ENCODE results near the gene FKRP.

FKRP gene

GRCh38 chr19:46786236-46787039 lies 40.6 kb downstream of the FKRP start:
- Histone ChIP-seq H3K36me3 (ENCODE audit: control insufficient read depth, insufficient read depth, low read length) (peaks cover 26% of the 10 kb centered on the region), H3K9me3 (ENCODE audit: control insufficient read depth, insufficient read depth, low read length) (no peaks in the 10 kb centered on the region), H3K4me3 (ENCODE audit: low read depth, low read length) (peak overlapping the region; percentile 99), H3K27me3 (ENCODE audit: control insufficient read depth, insufficient read depth, low read length) (peaks cover 3% of the 10 kb centered on the region), H3K4me1 (ENCODE audit: control insufficient read depth, insufficient read depth, low read length) (peaks cover 16% of the 10 kb centered on the region), H3K9ac (ENCODE audit: low read depth, low read length) (peak overlapping the region; percentile 94)

DNA sequence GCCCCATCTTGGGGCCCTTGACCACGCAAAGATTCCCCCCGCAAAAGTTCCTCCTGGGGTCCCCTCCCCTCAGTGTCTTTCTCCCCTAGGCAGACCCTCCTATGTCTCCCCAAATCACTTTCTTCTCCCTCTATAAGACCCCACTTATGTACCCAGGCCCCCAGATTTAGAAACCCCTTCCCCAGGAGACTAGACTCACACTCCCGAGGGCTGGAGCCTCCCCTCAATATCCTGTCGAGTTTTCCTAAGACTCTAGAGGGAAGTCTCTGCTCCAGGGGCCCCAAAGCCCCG lies 41.1 kb downstream of the FKRP start:
- Histone ChIP-seq H3K9me3 (ENCODE audit: control insufficient read depth, insufficient read depth, low read length) (no peaks in the 10 kb centered on the region), H3K27me3 (ENCODE audit: control insufficient read depth, insufficient read depth, low read length) (peaks cover 3% of the 10 kb centered on the region), H3K4me1 (ENCODE audit: control insufficient read depth, insufficient read depth, low read length) (peaks cover 16% of the 10 kb centered on the region), H3K9ac (ENCODE audit: low read depth, low read length) (peak overlapping the region; percentile 94), H3K36me3 (ENCODE audit: control insufficient read depth, insufficient read depth, low read length) (peaks cover 21% of the 10 kb centered on the region), H3K4me3 (ENCODE audit: low read depth, low read length) (peak overlapping the region; percentile 99)

- peaks cover 17% of the 10 kb centered on the region for H3K36me3 ChIP-seq (ENCODE audit: control insufficient read depth, insufficient read depth, low read length)
- H3K4me3 ChIP-seq (ENCODE audit: low read depth, low read length): peak overlapping the region; percentile 99
- H3K9me3 ChIP-seq (ENCODE audit: control insufficient read depth, insufficient read depth, low read length): no peaks in the 10 kb centered on the region
- H3K9ac ChIP-seq (ENCODE audit: low read depth, low read length): peak overlapping the region; percentile 94
- H3K27me3 ChIP-seq (ENCODE audit: control insufficient read depth, insufficient read depth, low read length): peaks cover 3% of the 10 kb centered on the region
- H3K4me1 ChIP-seq (ENCODE audit: control insufficient read depth, insufficient read depth, low read length): peaks cover 16% of the 10 kb centered on the region
These were observed 41.7 kb downstream of the FKRP start for GRCh38 chr19:46787331-46788261.

DNA sequence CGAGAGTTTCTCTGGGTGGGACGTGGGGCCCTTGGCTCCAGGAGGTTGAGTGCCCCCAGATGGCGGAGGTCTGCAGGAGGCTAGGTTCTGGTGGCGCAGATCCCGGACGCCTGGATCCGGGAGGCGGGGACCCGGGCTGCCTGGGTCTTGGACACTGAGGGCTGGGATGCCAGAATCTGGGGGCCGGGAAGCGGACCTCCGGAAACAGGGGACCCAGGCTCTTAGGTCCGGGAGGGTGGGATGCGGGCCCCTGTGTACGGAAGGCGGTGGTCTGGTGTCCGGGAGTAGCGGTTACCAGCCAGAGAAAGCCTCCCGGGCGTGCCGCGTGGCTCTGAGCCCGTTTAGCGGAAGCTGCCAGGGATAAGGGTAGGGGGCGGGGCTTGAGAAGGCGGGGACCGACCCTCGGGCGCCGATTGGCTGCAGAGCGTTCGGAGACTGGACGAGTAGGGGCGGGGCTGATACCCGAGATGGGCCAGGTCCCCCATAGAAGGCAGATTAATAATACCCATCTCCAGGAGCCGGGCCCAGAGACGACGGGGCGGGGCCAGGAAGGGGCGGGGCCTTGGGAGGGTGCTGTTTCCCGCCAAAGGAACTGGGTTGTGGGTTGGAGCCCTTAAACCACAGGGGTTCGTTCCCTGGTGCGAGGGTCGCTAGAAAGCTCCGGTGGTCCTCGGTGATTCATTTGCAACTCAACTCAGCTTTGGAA lies 42.6 kb downstream of the FKRP start, which contains the start of gene SLC1A5:
TSS of gene SLC1A5 (minus strand) at position 333 of the 706 bp plus-strand sequence. CDS start 629 bp downstream, outside the sequence.
- peak within 1 kb of the TSS; percentile 99 for H3K4me3 ChIP-seq (ENCODE audit: low read depth, low read length)
- H3K4me1 ChIP-seq (ENCODE audit: control insufficient read depth, insufficient read depth, low read length): peaks cover 16% of the 10 kb centered on the region
- no peaks in the 10 kb centered on the region for H3K9me3 ChIP-seq (ENCODE audit: control insufficient read depth, insufficient read depth, low read length)
- peaks cover 10% of the 10 kb centered on the region for H3K36me3 ChIP-seq (ENCODE audit: control insufficient read depth, insufficient read depth, low read length)
- H3K9ac ChIP-seq (ENCODE audit: low read depth, low read length): peak within 1 kb of the TSS; percentile 94
- H3K27me3 ChIP-seq (ENCODE audit: control insufficient read depth, insufficient read depth, low read length): peaks cover 3% of the 10 kb centered on the region

DNA sequence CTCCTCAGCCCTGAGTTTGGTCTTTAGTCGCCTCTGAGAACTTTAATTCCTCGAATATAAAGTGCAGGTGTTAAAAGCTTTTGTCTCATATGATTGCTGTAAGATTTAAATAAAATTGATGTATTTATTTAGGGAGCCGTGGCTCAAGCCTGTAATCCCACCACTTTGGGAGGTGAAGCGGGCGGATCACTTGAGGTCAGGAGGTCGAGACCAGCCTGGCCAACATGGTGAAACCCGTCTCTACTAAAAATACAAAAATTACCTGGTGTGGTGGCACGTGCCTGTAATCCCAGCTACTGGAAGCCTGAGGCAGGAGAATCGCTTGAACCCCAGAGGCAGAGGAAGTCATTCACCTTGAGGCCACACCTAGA lies 43.1 kb downstream of the FKRP start:
- Histone ChIP-seq H3K4me1 (ENCODE audit: control insufficient read depth, insufficient read depth, low read length) (peaks cover 11% of the 10 kb centered on the region), H3K9me3 (ENCODE audit: control insufficient read depth, insufficient read depth, low read length) (no peaks in the 10 kb centered on the region), H3K36me3 (ENCODE audit: control insufficient read depth, insufficient read depth, low read length) (peaks cover 8% of the 10 kb centered on the region), H3K27me3 (ENCODE audit: control insufficient read depth, insufficient read depth, low read length) (peaks cover 3% of the 10 kb centered on the region), H3K4me3 (ENCODE audit: low read depth, low read length) (no peak overlapping the region), H3K9ac (ENCODE audit: low read depth, low read length) (no peak overlapping the region)

DNA sequence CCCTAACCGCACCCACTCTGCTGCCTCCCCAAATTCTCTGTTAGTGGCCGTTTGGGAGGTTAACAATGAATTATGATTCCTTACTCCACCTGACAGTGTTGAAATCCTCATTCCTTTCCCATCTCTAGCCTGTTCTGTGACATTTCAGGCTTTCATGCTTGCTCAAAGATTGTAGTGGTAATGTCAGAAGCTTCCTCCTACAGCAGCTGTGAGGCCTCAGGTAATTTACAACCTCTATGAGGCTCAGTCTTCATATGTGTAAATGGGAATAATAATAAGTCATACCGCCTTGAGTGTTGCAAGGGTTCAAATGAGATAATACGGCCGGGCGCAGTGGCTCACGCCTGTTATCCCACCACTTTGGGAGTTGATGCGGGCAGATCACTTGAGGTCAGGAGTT lies 43.5 kb downstream of the FKRP start:
- no peak overlapping the region for H3K4me3 ChIP-seq (ENCODE audit: low read depth, low read length)
- peaks cover 8% of the 10 kb centered on the region for H3K36me3 ChIP-seq (ENCODE audit: control insufficient read depth, insufficient read depth, low read length)
- H3K9me3 ChIP-seq (ENCODE audit: control insufficient read depth, insufficient read depth, low read length): no peaks in the 10 kb centered on the region
- H3K4me1 ChIP-seq (ENCODE audit: control insufficient read depth, insufficient read depth, low read length): peaks cover 7% of the 10 kb centered on the region
- H3K27me3 ChIP-seq (ENCODE audit: control insufficient read depth, insufficient read depth, low read length): peaks cover 3% of the 10 kb centered on the region
- H3K9ac ChIP-seq (ENCODE audit: low read depth, low read length): no peak overlapping the region

DNA sequence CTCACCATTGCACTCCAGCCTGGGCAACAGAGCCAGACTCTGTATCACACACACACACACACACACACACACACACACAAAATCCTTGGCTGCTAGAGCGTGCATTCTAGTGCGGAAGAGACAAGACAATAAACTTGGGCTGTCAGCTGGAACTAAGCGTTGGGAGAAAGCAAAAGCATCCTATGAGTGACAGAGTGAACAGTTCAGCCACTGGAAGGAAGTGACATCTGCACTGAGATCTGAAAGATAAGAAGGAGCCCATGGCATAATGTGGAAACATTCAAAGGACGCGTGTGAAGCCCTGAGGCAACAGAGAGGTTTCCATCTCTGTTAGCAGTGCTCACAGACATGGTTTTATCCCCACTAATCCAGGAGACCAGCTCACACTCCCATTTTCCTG lies 46.1 kb downstream of the FKRP start:
- H3K27me3 ChIP-seq (ENCODE audit: control insufficient read depth, insufficient read depth, low read length): peaks cover 3% of the 10 kb centered on the region
- no peak overlapping the region for H3K9ac ChIP-seq (ENCODE audit: low read depth, low read length)
- no peaks in the 10 kb centered on the region for H3K9me3 ChIP-seq (ENCODE audit: control insufficient read depth, insufficient read depth, low read length)
- H3K4me3 ChIP-seq (ENCODE audit: low read depth, low read length): no peak overlapping the region
- peaks cover 3% of the 10 kb centered on the region for H3K4me1 ChIP-seq (ENCODE audit: control insufficient read depth, insufficient read depth, low read length)
- no peaks in the 10 kb centered on the region for H3K36me3 ChIP-seq (ENCODE audit: control insufficient read depth, insufficient read depth, low read length)

- Histone ChIP-seq H3K9ac (ENCODE audit: low read depth, low read length) (no peak overlapping the region), H3K27me3 (ENCODE audit: control insufficient read depth, insufficient read depth, low read length) (no peaks in the 10 kb centered on the region), H3K36me3 (ENCODE audit: control insufficient read depth, insufficient read depth, low read length) (no peaks in the 10 kb centered on the region), H3K4me3 (ENCODE audit: low read depth, low read length) (no peak overlapping the region), H3K9me3 (ENCODE audit: control insufficient read depth, insufficient read depth, low read length) (no peaks in the 10 kb centered on the region), H3K4me1 (ENCODE audit: control insufficient read depth, insufficient read depth, low read length) (no peaks in the 10 kb centered on the region)
These were observed 52.0 kb downstream of the FKRP start for GRCh38 chr19:46797881-46798280.

GRCh38 chr19:46798713-46799112 lies 52.9 kb downstream of the FKRP start:
- Histone ChIP-seq H3K4me1 (ENCODE audit: control insufficient read depth, insufficient read depth, low read length) (no peaks in the 10 kb centered on the region), H3K27me3 (ENCODE audit: control insufficient read depth, insufficient read depth, low read length) (no peaks in the 10 kb centered on the region), H3K9ac (ENCODE audit: low read depth, low read length) (no peak overlapping the region), H3K9me3 (ENCODE audit: control insufficient read depth, insufficient read depth, low read length) (no peaks in the 10 kb centered on the region), H3K4me3 (ENCODE audit: low read depth, low read length) (no peak overlapping the region), H3K36me3 (ENCODE audit: control insufficient read depth, insufficient read depth, low read length) (no peaks in the 10 kb centered on the region)

DNA sequence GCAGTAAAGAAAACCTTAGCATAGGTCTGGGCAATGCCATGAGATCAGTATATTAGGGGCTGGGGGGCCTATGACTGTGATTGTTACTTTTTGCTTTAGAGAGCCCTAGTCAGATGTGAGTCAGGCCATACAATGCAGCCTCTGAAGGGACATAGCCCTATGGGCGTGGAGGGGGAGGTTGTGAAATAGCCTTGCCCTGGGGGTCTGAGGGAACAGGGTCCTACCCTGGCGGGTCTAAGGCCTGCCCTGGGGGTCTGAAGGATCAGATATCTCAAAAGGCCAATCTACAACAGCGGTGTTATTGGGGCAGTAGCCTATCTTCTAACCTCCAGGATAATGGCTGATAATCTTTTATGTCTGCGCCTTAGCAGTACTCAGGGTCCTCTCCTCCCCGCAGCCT lies 56.3 kb downstream of the FKRP start:
- no peaks in the 10 kb centered on the region for H3K36me3 ChIP-seq (ENCODE audit: control insufficient read depth, insufficient read depth, low read length)
- no peak overlapping the region for H3K9ac ChIP-seq (ENCODE audit: low read depth, low read length)
- no peaks in the 10 kb centered on the region for H3K9me3 ChIP-seq (ENCODE audit: control insufficient read depth, insufficient read depth, low read length)
- H3K4me3 ChIP-seq (ENCODE audit: low read depth, low read length): no peak overlapping the region
- H3K27me3 ChIP-seq (ENCODE audit: control insufficient read depth, insufficient read depth, low read length): no peaks in the 10 kb centered on the region
- no peaks in the 10 kb centered on the region for H3K4me1 ChIP-seq (ENCODE audit: control insufficient read depth, insufficient read depth, low read length)

DNA sequence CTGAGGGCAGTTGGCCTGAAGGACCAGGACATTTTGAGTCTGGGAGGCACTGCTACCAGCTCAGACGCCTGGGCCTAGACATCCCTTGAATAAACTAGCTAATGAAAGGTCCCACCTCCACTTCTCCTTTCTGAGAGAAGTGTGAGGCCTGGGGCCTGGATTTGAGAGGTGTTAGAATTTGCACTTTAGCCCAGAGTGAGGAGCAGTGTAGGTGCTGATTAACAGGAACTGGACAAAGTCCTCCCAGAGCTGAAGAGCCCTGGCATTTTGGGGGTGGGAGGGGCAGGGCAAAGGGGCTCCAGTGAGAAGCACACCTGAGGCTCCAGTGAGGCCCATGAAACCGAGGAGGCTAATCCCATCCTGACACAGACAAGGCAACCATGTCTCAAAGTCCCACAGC lies 57.7 kb downstream of the FKRP start:
- Histone ChIP-seq H3K36me3 (ENCODE audit: control insufficient read depth, insufficient read depth, low read length) (no peaks in the 10 kb centered on the region), H3K27me3 (ENCODE audit: control insufficient read depth, insufficient read depth, low read length) (no peaks in the 10 kb centered on the region), H3K9me3 (ENCODE audit: control insufficient read depth, insufficient read depth, low read length) (no peaks in the 10 kb centered on the region), H3K9ac (ENCODE audit: low read depth, low read length) (no peak overlapping the region), H3K4me3 (ENCODE audit: low read depth, low read length) (no peak overlapping the region), H3K4me1 (ENCODE audit: control insufficient read depth, insufficient read depth, low read length) (no peaks in the 10 kb centered on the region)

All from iPS-15b (cell line).